HEK293 (cell line): ENCODE results near the gene NAPSA.
A peak's percentile ranks its signal among the peaks of the same experiment; 100 is the strongest.

Source experiments
- KLF8 ChIP-seq: fragments of 450-650 bp; formaldehyde crosslinking; IDR thresholded peaks from 2 replicates; pipeline ENCODE4 v1.5.1; 2016; ENCODE audit warnings: missing biosample characterization, missing genetic modification characterization
- TCF7L2 ChIP-seq: IDR thresholded peaks from 2 replicates; pipeline ENCODE4 v1.6.1; 2011; ENCODE audit warnings: low read depth, mild to moderate bottlenecking, inconsistent platforms, low read length, moderate library complexity, borderline replicate concordance
- ZNF10 ChIP-seq: fragments of 450-650 bp; formaldehyde crosslinking; IDR thresholded peaks from 2 replicates; pipeline ENCODE4 v1.5.1; 2017; ENCODE audit warnings: missing biosample characterization, missing genetic modification characterization
- ZNF121 ChIP-seq: fragments of 450-650 bp; formaldehyde crosslinking; IDR thresholded peaks from 2 replicates; pipeline ENCODE4 v1.5.1; 2016; ENCODE audit warnings: missing biosample characterization, missing genetic modification characterization
- ZNF138 ChIP-seq: fragments of 450-650 bp; formaldehyde crosslinking; IDR thresholded peaks from 2 replicates; pipeline ENCODE4 v1.5.1; 2016; ENCODE audit warnings: missing biosample characterization, missing genetic modification characterization, borderline replicate concordance
- ZNF184 ChIP-seq: fragments of 450-650 bp; IDR thresholded peaks from 2 replicates; pipeline ENCODE4 v1.5.1; 2018; ENCODE audit warnings: missing biosample characterization, mild to moderate bottlenecking, missing genetic modification characterization
- ZNF311 ChIP-seq: fragments of 450-650 bp; formaldehyde crosslinking; IDR thresholded peaks from 2 replicates; pipeline ENCODE4 v1.5.1; 2017; ENCODE audit warnings: missing biosample characterization, missing genetic modification characterization, borderline replicate concordance
- ZNF777 ChIP-seq: fragments of 450-650 bp; formaldehyde crosslinking; IDR thresholded peaks from 2 replicates; pipeline ENCODE4 v1.5.1; 2017; ENCODE audit warnings: missing biosample characterization, missing genetic modification characterization, borderline replicate concordance
- TF ChIP-seq, protein P1 (sequence below): fragments of 450-650 bp; formaldehyde crosslinking; IDR thresholded peaks from 2 replicates; pipeline ENCODE4 v1.5.1; 2016; ENCODE audit warnings: missing biosample characterization, missing genetic modification characterization
- TF ChIP-seq, protein P2 (sequence below): fragments of 450-650 bp; formaldehyde crosslinking; IDR thresholded peaks from 2 replicates; pipeline ENCODE4 v1.5.1; 2016; ENCODE audit warnings: missing biosample characterization, missing genetic modification characterization, borderline replicate concordance
- TF ChIP-seq, protein P3 (sequence below): fragments of 450-650 bp; formaldehyde crosslinking; IDR thresholded peaks from 2 replicates; pipeline ENCODE4 v1.5.1; 2016; ENCODE audit warnings: missing biosample characterization, missing genetic modification characterization

DNA sequence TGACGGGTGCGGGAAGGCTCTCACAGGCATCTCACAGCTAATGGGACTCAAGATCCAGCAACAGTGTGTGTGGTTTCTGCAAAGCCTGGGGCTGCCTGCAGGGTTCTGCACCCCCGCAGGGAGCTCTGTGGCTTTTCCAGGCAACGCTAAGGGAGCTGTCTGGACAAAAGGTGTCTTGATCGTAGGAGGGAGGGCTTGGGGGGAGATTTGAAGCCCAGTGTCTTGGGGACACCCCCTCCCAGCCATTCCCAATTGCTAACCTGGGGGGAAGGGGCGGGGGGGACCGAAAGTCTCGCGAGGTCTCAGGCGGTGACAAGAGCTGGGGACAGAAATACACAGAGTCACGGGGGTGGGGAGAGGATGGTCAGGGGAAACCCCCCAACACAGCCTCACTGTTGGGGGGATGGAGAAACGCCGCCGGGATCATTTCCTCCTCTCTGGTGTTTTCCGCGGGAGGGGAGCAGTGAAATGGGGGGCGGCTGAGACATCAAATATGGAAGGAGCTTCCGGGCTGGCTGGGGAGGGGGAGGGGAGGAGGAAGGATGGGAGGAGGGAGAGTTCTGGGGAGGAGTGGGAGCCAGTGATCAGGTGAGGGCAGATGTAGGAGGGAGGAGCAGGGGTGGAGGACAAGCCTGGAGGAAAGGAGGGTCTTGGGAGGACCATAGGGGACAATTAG is 49.5 kb downstream of the NAPSA start:
- TF ChIP-seq, protein P1, sequence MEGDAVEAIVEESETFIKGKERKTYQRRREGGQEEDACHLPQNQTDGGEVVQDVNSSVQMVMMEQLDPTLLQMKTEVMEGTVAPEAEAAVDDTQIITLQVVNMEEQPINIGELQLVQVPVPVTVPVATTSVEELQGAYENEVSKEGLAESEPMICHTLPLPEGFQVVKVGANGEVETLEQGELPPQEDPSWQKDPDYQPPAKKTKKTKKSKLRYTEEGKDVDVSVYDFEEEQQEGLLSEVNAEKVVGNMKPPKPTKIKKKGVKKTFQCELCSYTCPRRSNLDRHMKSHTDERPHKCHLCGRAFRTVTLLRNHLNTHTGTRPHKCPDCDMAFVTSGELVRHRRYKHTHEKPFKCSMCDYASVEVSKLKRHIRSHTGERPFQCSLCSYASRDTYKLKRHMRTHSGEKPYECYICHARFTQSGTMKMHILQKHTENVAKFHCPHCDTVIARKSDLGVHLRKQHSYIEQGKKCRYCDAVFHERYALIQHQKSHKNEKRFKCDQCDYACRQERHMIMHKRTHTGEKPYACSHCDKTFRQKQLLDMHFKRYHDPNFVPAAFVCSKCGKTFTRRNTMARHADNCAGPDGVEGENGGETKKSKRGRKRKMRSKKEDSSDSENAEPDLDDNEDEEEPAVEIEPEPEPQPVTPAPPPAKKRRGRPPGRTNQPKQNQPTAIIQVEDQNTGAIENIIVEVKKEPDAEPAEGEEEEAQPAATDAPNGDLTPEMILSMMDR = 0 out of 2 replicates have a peak, but pooled peaks have one; percentile 8
- TF ChIP-seq TCF7L2 (no peak), KLF8 (tag by site-specific recombination) (peak; percentile 82), ZNF10 (tag by site-specific recombination) (peak; percentile 98), ZNF121 (tag by site-specific recombination) (no peak), ZNF184 (tag by site-specific recombination) (no peak), ZNF777 (tag by site-specific recombination) (no peak), ZNF138 (tag by site-specific recombination) (no peak), ZNF311 (tag by site-specific recombination) (no peak)
- TF ChIP-seq, protein P2, sequence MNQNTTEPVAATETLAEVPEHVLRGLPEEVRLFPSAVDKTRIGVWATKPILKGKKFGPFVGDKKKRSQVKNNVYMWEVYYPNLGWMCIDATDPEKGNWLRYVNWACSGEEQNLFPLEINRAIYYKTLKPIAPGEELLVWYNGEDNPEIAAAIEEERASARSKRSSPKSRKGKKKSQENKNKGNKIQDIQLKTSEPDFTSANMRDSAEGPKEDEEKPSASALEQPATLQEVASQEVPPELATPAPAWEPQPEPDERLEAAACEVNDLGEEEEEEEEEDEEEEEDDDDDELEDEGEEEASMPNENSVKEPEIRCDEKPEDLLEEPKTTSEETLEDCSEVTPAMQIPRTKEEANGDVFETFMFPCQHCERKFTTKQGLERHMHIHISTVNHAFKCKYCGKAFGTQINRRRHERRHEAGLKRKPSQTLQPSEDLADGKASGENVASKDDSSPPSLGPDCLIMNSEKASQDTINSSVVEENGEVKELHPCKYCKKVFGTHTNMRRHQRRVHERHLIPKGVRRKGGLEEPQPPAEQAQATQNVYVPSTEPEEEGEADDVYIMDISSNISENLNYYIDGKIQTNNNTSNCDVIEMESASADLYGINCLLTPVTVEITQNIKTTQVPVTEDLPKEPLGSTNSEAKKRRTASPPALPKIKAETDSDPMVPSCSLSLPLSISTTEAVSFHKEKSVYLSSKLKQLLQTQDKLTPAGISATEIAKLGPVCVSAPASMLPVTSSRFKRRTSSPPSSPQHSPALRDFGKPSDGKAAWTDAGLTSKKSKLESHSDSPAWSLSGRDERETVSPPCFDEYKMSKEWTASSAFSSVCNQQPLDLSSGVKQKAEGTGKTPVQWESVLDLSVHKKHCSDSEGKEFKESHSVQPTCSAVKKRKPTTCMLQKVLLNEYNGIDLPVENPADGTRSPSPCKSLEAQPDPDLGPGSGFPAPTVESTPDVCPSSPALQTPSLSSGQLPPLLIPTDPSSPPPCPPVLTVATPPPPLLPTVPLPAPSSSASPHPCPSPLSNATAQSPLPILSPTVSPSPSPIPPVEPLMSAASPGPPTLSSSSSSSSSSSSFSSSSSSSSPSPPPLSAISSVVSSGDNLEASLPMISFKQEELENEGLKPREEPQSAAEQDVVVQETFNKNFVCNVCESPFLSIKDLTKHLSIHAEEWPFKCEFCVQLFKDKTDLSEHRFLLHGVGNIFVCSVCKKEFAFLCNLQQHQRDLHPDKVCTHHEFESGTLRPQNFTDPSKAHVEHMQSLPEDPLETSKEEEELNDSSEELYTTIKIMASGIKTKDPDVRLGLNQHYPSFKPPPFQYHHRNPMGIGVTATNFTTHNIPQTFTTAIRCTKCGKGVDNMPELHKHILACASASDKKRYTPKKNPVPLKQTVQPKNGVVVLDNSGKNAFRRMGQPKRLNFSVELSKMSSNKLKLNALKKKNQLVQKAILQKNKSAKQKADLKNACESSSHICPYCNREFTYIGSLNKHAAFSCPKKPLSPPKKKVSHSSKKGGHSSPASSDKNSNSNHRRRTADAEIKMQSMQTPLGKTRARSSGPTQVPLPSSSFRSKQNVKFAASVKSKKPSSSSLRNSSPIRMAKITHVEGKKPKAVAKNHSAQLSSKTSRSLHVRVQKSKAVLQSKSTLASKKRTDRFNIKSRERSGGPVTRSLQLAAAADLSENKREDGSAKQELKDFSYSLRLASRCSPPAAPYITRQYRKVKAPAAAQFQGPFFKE (tag by site-specific recombination) = no peak
- TF ChIP-seq, protein P3, sequence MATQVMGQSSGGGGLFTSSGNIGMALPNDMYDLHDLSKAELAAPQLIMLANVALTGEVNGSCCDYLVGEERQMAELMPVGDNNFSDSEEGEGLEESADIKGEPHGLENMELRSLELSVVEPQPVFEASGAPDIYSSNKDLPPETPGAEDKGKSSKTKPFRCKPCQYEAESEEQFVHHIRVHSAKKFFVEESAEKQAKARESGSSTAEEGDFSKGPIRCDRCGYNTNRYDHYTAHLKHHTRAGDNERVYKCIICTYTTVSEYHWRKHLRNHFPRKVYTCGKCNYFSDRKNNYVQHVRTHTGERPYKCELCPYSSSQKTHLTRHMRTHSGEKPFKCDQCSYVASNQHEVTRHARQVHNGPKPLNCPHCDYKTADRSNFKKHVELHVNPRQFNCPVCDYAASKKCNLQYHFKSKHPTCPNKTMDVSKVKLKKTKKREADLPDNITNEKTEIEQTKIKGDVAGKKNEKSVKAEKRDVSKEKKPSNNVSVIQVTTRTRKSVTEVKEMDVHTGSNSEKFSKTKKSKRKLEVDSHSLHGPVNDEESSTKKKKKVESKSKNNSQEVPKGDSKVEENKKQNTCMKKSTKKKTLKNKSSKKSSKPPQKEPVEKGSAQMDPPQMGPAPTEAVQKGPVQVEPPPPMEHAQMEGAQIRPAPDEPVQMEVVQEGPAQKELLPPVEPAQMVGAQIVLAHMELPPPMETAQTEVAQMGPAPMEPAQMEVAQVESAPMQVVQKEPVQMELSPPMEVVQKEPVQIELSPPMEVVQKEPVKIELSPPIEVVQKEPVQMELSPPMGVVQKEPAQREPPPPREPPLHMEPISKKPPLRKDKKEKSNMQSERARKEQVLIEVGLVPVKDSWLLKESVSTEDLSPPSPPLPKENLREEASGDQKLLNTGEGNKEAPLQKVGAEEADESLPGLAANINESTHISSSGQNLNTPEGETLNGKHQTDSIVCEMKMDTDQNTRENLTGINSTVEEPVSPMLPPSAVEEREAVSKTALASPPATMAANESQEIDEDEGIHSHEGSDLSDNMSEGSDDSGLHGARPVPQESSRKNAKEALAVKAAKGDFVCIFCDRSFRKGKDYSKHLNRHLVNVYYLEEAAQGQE (tag by site-specific recombination) = no peak
